Breast epithelium (tissue), 3 donors: ENCODE data around the gene GRPEL2.

Experiments
- CTCF ChIP-seq, 3 donors: fragments of 450-650 bp; IDR thresholded peaks; one replicate each; pipeline ENCODE4 v1.5.1; 2016 to 2017; ENCODE audit warnings: antibody characterized with exemption in 3 of 3, mild to moderate bottlenecking in 3 of 3, moderate library complexity in 3 of 3
- POLR2AphosphoS5 ChIP-seq, 3 donors: sonication (generic); formaldehyde crosslinking; IDR thresholded peaks; one replicate each; pipeline ENCODE4 v1.6.1; 2017; ENCODE audit warnings: antibody characterized with exemption in 3 of 3

- TF ChIP-seq CTCF (IDR thresholded peaks at IDR 0.05) = no peak
- no peak for TF ChIP-seq POLR2AphosphoS5 (IDR thresholded peaks at IDR 0.05)
Observed at GRCh38 chr5:149380466-149381121, 35.3 kb downstream of the GRPEL2 start.
